Smooth muscle cell (in vitro differentiated cells): ENCODE results near the gene NSUN7. TPM values are rescaled to one million over a fixed set of nuclear protein-coding genes. Genes with fewer than 3 reads are reported as not detected.

Experiments
- DNase-seq: peaks from one replicate; lab custom pipeline; 2025; ENCODE audit not compliant: unreplicated experiment; lab: John Stamatoyannopoulos, UW
- H2AFZ ChIP-seq: fragments of 200-600 bp; sonication (generic); 2 replicates; pipeline ENCODE4 v1.6.0; 2016; ENCODE audit warnings: antibody characterized with exemption, low read depth, mild to moderate bottlenecking
- H3F3A ChIP-seq: fragments of 200-600 bp; sonication (generic); 2 replicates; pipeline ENCODE4 v1.6.0; 2017; ENCODE audit warnings: antibody characterized with exemption, low read depth
- H3K27ac ChIP-seq: fragments of 200-600 bp; sonication (generic); 2 replicates; pipeline ENCODE4 v1.5.1; 2016; ENCODE audit warnings: low read depth, mild to moderate bottlenecking
- H3K27me3 ChIP-seq: fragments of 200-600 bp; sonication (generic); 2 replicates; pipeline ENCODE4 v1.6.1; 2016; ENCODE audit warnings: low read depth, mild to moderate bottlenecking
- H3K36me3 ChIP-seq: fragments of 200-600 bp; sonication (generic); 2 replicates; pipeline ENCODE4 v1.5.1; 2016; ENCODE audit warnings: low read depth
- H3K4me1 ChIP-seq: fragments of 200-600 bp; sonication (generic); 2 replicates; pipeline ENCODE4 v1.5.1; 2016; ENCODE audit warnings: low read depth
- H3K4me2 ChIP-seq: fragments of 200-600 bp; sonication (generic); 2 replicates; pipeline ENCODE4 v1.6.0; 2016; ENCODE audit warnings: mild to moderate bottlenecking
- H3K4me3 ChIP-seq: fragments of 200-600 bp; sonication (generic); 2 replicates; pipeline ENCODE4 v1.5.1; 2016; ENCODE audit warnings: mild to moderate bottlenecking
- H3K79me2 ChIP-seq: fragments of 200-600 bp; sonication (generic); 2 replicates; pipeline ENCODE4 v1.6.0; 2016; ENCODE audit warnings: low read depth, mild to moderate bottlenecking
- H3K9ac ChIP-seq: fragments of 200-600 bp; sonication (generic); 2 replicates; pipeline ENCODE4 v1.6.0; 2016; ENCODE audit warnings: low read depth
- H3K9me3 ChIP-seq: fragments of 200-600 bp; sonication (generic); replicated peaks from 2 replicates; pipeline ENCODE4 v1.5.1; 2016; ENCODE audit warnings: low read depth
- H4K20me1 ChIP-seq: fragments of 200-600 bp; sonication (generic); 2 replicates; pipeline ENCODE4 v1.6.0; 2016; ENCODE audit warnings: low read depth
- CTCF ChIP-seq: fragments of 200-600 bp; sonication (generic); IDR thresholded peaks from 2 replicates; pipeline ENCODE4 v1.5.1; 2017; ENCODE audit warnings: borderline replicate concordance, mild to moderate bottlenecking, antibody characterized with exemption; ENCODE audit not compliant: insufficient read depth, poor library complexity, severe bottlenecking
- whole genome bisulfite sequencing: methylation state at CpG from one replicate; pipeline ENCODE4 v1.1.7; 2016; ENCODE audit warnings: low lambda C conversion rate; 5-methylcytosine and 5-hydroxymethylcytosine counted together
- polyA plus RNA-seq: library from polyadenylated mRNA; unstranded; fragments of >200 nt; fragmentation: Nextera tagmentation; extraction: Ambion mirVana; gene quantifications from 2 replicates; pipeline ENCODE4 v1.2.1, GENCODE V29; 2016
- total RNA-seq: library from RNA; depleted of rRNA; stranded (reverse); fragments of >200 nt; gene quantifications from 2 replicates; pipeline ENCODE4 v1.2.3, GENCODE V29; 2014

Gene NSUN7
- total and polyA plus RNA-seq, 2 experiments from 2014 or later, result 1.8 to 2.5 TPM

- peaks cover 7% of the 10 kb centered on the region for H3K4me1 ChIP-seq
- peak overlapping the region; percentile 100 for H3K4me2 ChIP-seq
- H3F3A ChIP-seq, result no peaks in the 10 kb centered on the region
- H3K27ac ChIP-seq, result no peak overlapping the region
- H3K27me3 ChIP-seq, result no peaks in the 10 kb centered on the region
- TF ChIP-seq CTCF, result no peak
- H3K79me2 ChIP-seq, result no peaks in the 10 kb centered on the region
- no peaks in the 10 kb centered on the region for H3K36me3 ChIP-seq
- 6% methylated on average over 29 of the region's 30 CpGs for WGBS
- H2AFZ ChIP-seq, result peak overlapping the region; percentile 100
- peak overlapping the region; percentile 77 for H3K4me3 ChIP-seq
- H3K9me3 ChIP-seq, result no peaks in the 10 kb centered on the region
- H3K9ac ChIP-seq, result peak overlapping the region; percentile 79
- no peaks in the 10 kb centered on the region for H4K20me1 ChIP-seq
- DNase-seq, result no peak
Measured at GRCh38 chr4:40750461-40751258, 905 bp downstream of the NSUN7 start.

GRCh38 chr4:40755616-40756015 is 5.9 kb downstream of the NSUN7 start:
- no peaks in the 10 kb centered on the region for H3K36me3 ChIP-seq
- no peak for TF ChIP-seq CTCF
- H3K27ac ChIP-seq, result no peak overlapping the region
- no peaks in the 10 kb centered on the region for H3K27me3 ChIP-seq
- no peaks in the 10 kb centered on the region for H3K79me2 ChIP-seq
- H3K4me3 ChIP-seq, result no peak overlapping the region
- H3F3A ChIP-seq, result no peaks in the 10 kb centered on the region
- WGBS, result 94% methylated on average over 4 of the region's 4 CpGs
- no peak for DNase-seq
- H3K9ac ChIP-seq, result no peak overlapping the region
- H3K4me2 ChIP-seq, result no peak overlapping the region
- no peaks in the 10 kb centered on the region for H4K20me1 ChIP-seq
- peaks cover 7% of the 10 kb centered on the region for H3K4me1 ChIP-seq
- H3K9me3 ChIP-seq, result no peaks in the 10 kb centered on the region
- no peak overlapping the region for H2AFZ ChIP-seq

- Histone ChIP-seq H3K9ac (peak overlapping the region; percentile 32), H3K79me2 (no peaks in the 10 kb centered on the region), H3K27me3 (no peaks in the 10 kb centered on the region), H3F3A (peaks cover 10% of the 10 kb centered on the region), H3K36me3 (no peaks in the 10 kb centered on the region), H3K4me3 (no peak overlapping the region), H3K4me2 (peak overlapping the region; percentile 58), H3K27ac (peak overlapping the region; percentile 70), H4K20me1 (peaks cover 3% of the 10 kb centered on the region), H2AFZ (no peak overlapping the region), H3K4me1 (no peaks in the 10 kb centered on the region), H3K9me3 (no peaks in the 10 kb centered on the region)
- 51% methylated on average over 3 of the region's 3 CpGs for WGBS
- no peak for TF ChIP-seq CTCF
- no peak for DNase-seq
Measured at GRCh38 chr4:40763228-40763716, 13.5 kb downstream of the NSUN7 start.
